Esophagus muscularis mucosa (tissue), 4 donors: ENCODE data around the gene KRTAP10-4. TPM values are rescaled to one million over a fixed set of nuclear protein-coding genes. Genes with fewer than 3 reads are reported as not detected.

Source experiments
- DNase-seq: peaks from one replicate; pipeline ENCODE4 v3.0.0-alpha.2; 2017; ENCODE audit errors: extremely low spot score
- H3K27ac ChIP-seq, 4 donors: fragments of 200-600 bp; sonication (generic); replicated peaks in 1 of 4; 1 replicate in 3 of 4; 2 replicates in 1 of 4; pipeline ENCODE4 v1.5.1; 2016 to 2019; ENCODE audit warnings: mild to moderate bottlenecking in 1 of 4
- H3K27me3 ChIP-seq, 4 donors: fragments of 200-600 bp; sonication (generic); one replicate each; pipeline versions ENCODE4 v1.5.1 to v1.6.0; 2016 to 2019
- H3K36me3 ChIP-seq, 4 donors: fragments of 200-600 bp; sonication (generic); one replicate each; pipeline ENCODE4 v1.5.1; 2016 to 2019
- H3K4me1 ChIP-seq, 4 donors: fragments of 200-600 bp; sonication (generic); one replicate each; pipeline ENCODE4 v1.5.1; 2016 to 2019
- H3K4me3 ChIP-seq, 4 donors: fragments of 200-600 bp; sonication (generic); 1 replicate in 2 of 4; 2 replicates in 2 of 4; pipeline ENCODE4 v1.5.1; 2016 to 2019; ENCODE audit warnings: mild to moderate bottlenecking in 4 of 4, moderate library complexity in 1 of 4
- H3K9me3 ChIP-seq, 4 donors: fragments of 200-600 bp; sonication (generic); 1 replicate in 3 of 4; 2 replicates in 1 of 4; pipeline ENCODE4 v1.5.1; 2016 to 2019
- CTCF ChIP-seq, 3 experiments: fragments of 200-600 bp in 2 of 3; fragments of 450-650 bp in 1 of 3; sonication (generic) in 2 of 3; IDR thresholded peaks; one replicate each; pipeline ENCODE4 v1.5.1; 2017 to 2019; ENCODE audit warnings: antibody characterized with exemption in 3 of 3, mild to moderate bottlenecking in 2 of 3, moderate library complexity in 1 of 3
- EP300 ChIP-seq: sonication (generic); formaldehyde crosslinking; IDR thresholded peaks from one replicate; pipeline ENCODE4 v1.6.1; 2017; ENCODE audit warnings: antibody characterized with exemption
- POLR2A ChIP-seq: fragments of 450-650 bp; IDR thresholded peaks from one replicate; pipeline ENCODE4 v1.6.1; 2017; ENCODE audit warnings: antibody characterized with exemption, moderate library complexity, mild to moderate bottlenecking, low read depth
- POLR2AphosphoS5 ChIP-seq, 2 donors: sonication (generic); formaldehyde crosslinking; IDR thresholded peaks; one replicate each; pipeline ENCODE4 v1.6.1; 2017; ENCODE audit warnings: antibody characterized with exemption in 2 of 2
- WGBS: methylation state at CpG from one replicate; pipeline ENCODE4 v1.1.5; 2018; 5-methylcytosine and 5-hydroxymethylcytosine counted together
- intact Hi-C: fragments of 100-400 bp; cut with DNase I; formaldehyde crosslinking; loops from one replicate; pipeline ENCODE4 v1.15.1; 2023
- total RNA-seq, 4 donors: library from RNA; depleted of rRNA; stranded (reverse); fragments of >200 nt; gene quantifications; one replicate each; pipeline versions ENCODE4 v1.1.0 to v1.2.1, GENCODE V29; 2016

Gene KRTAP10-4
- total RNA-seq, 4 donors from 2014 or later: not detected

- H3K27ac ChIP-seq: no peak overlapping the region
- H3K27me3 ChIP-seq: peaks cover 0 to 51% (median 0%) of the 10 kb centered on the region in 4 donors
- no peak for TF ChIP-seq POLR2A
- no peak for TF ChIP-seq CTCF (IDR thresholded peaks at IDR 0.05)
- no peak for TF ChIP-seq POLR2AphosphoS5 (IDR thresholded peaks at IDR 0.05)
- TF ChIP-seq EP300: no peak
- H3K36me3 ChIP-seq: no peaks in the 10 kb centered on the region
- no peak overlapping the region for H3K4me3 ChIP-seq
- 80% methylated on average over 18 of the region's 23 CpGs for WGBS
- DNase-seq: no peak
- no peaks in the 10 kb centered on the region for H3K4me1 ChIP-seq
- H3K9me3 ChIP-seq: no peaks in the 10 kb centered on the region
- intact Hi-C loops: no loop called here
Measured at GRCh38 chr21:44529503-44530125, 43.9 kb upstream of the KRTAP10-4 start.

GRCh38 chr21:44530221-44530902 is 43.2 kb upstream of the KRTAP10-4 start:
- Histone ChIP-seq H3K27me3 (peaks cover 0 to 51% (median 0%) of the 10 kb centered on the region in 4 donors), H3K4me1 (no peaks in the 10 kb centered on the region), H3K36me3 (no peaks in the 10 kb centered on the region), H3K4me3 (no peak overlapping the region), H3K9me3 (no peaks in the 10 kb centered on the region), H3K27ac (no peak overlapping the region)
- 90% methylated on average over 7 of the region's 7 CpGs for WGBS
- no peak for DNase-seq
- intact Hi-C loops: no loop called here
- no peak for TF ChIP-seq EP300
- TF ChIP-seq CTCF (IDR thresholded peaks at IDR 0.05): no peak
- TF ChIP-seq POLR2A: no peak
- no peak for TF ChIP-seq POLR2AphosphoS5 (IDR thresholded peaks at IDR 0.05)

- Histone ChIP-seq H3K4me3 (no peak overlapping the region), H3K36me3 (no peaks in the 10 kb centered on the region), H3K27ac (no peak overlapping the region), H3K9me3 (no peaks in the 10 kb centered on the region), H3K4me1 (no peaks in the 10 kb centered on the region), H3K27me3 (peaks cover 0 to 51% (median 0%) of the 10 kb centered on the region in 4 donors)
- WGBS: 87% methylated on average over 14 of the region's 23 CpGs
- DNase-seq: no peak
- intact Hi-C loops: no loop called here
- no peak for TF ChIP-seq POLR2A
- no peak for TF ChIP-seq CTCF (IDR thresholded peaks at IDR 0.05)
- TF ChIP-seq EP300: no peak
- no peak for TF ChIP-seq POLR2AphosphoS5 (IDR thresholded peaks at IDR 0.05)
Measured at GRCh38 chr21:44530903-44531605, 42.5 kb upstream of the KRTAP10-4 start.

- no peak overlapping the region for H3K27ac ChIP-seq
- H3K4me1 ChIP-seq: no peaks in the 10 kb centered on the region
- WGBS: 80% methylated on average over 30 of the region's 30 CpGs
- H3K36me3 ChIP-seq: no peaks in the 10 kb centered on the region
- no peak overlapping the region for H3K4me3 ChIP-seq
- H3K9me3 ChIP-seq: no peaks in the 10 kb centered on the region
- peaks cover 0 to 51% (median 0%) of the 10 kb centered on the region in 4 donors for H3K27me3 ChIP-seq
- intact Hi-C loops: no loop called here
- no peak for DNase-seq
- TF ChIP-seq CTCF (IDR thresholded peaks at IDR 0.05) (no peak), EP300 (no peak), POLR2AphosphoS5 (IDR thresholded peaks at IDR 0.05) (no peak), POLR2A (no peak)
Measured at GRCh38 chr21:44531606-44532564, 41.6 kb upstream of the KRTAP10-4 start.
